ENCODE results near the gene SORL1-AS1.

Gene SORL1-AS1

DNA sequence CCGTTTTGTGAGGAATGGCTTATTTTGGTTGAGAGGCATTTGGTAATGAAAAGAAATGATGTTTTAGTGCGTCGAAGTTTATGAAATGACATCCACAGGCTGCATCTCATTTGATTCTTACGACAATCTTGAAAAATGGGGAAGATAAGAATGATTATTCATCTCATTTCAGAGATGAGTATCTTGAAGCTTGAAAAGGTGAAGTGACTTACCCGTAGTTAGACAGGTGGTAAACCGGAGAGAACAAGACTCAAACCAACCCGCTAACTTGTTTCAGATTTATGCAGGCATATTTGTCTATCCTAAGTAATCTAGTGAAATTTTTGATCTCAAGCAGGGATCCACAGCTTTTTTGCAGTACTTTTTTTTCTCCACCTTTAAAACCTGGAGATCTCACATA is 9.1 kb upstream of the SORL1-AS1 start:
- peaks cover 42% of the 10 kb centered on the region for H3K4me1 Mint-ChIP-seq (ENCODE audit: low read depth)
- H3K27me3 Mint-ChIP-seq, result peaks cover 2% of the 10 kb centered on the region
- H3K9me3 Mint-ChIP-seq (ENCODE audit: low read depth), result no peaks in the 10 kb centered on the region
- no peak overlapping the region for H3K4me3 Mint-ChIP-seq (ENCODE audit: low read depth)
- DNase-seq (ENCODE audit: low spot score, unreplicated experiment), result no peak
- no peaks in the 10 kb centered on the region for H3K36me3 Mint-ChIP-seq (ENCODE audit: insufficient read depth)
- H3K27ac Mint-ChIP-seq, result no peak overlapping the region
- TF ChIP-seq, protein P1, sequence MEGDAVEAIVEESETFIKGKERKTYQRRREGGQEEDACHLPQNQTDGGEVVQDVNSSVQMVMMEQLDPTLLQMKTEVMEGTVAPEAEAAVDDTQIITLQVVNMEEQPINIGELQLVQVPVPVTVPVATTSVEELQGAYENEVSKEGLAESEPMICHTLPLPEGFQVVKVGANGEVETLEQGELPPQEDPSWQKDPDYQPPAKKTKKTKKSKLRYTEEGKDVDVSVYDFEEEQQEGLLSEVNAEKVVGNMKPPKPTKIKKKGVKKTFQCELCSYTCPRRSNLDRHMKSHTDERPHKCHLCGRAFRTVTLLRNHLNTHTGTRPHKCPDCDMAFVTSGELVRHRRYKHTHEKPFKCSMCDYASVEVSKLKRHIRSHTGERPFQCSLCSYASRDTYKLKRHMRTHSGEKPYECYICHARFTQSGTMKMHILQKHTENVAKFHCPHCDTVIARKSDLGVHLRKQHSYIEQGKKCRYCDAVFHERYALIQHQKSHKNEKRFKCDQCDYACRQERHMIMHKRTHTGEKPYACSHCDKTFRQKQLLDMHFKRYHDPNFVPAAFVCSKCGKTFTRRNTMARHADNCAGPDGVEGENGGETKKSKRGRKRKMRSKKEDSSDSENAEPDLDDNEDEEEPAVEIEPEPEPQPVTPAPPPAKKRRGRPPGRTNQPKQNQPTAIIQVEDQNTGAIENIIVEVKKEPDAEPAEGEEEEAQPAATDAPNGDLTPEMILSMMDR (IDR thresholded peaks at IDR 0.05; ENCODE audit: unreplicated experiment), result no peak

GRCh38 chr11:121460941-121461514 is 8.3 kb upstream of the SORL1-AS1 start:
- Mint-ChIP-seq H3K9me3 (ENCODE audit: low read depth) (no peaks in the 10 kb centered on the region), H3K27ac (peak overlapping the region; percentile 84), H3K36me3 (ENCODE audit: insufficient read depth) (no peaks in the 10 kb centered on the region), H3K27me3 (peaks cover 7% of the 10 kb centered on the region), H3K4me1 (ENCODE audit: low read depth) (peaks cover 37% of the 10 kb centered on the region), H3K4me3 (ENCODE audit: low read depth) (no peak overlapping the region)
- TF ChIP-seq, protein P1 (IDR thresholded peaks at IDR 0.05; ENCODE audit: unreplicated experiment), result no peak
- DNase-seq (ENCODE audit: low spot score, unreplicated experiment), result no peak

GRCh38 chr11:121459413-121460017 is 6.7 kb upstream of the SORL1-AS1 start:
- TF ChIP-seq, protein P1 (IDR thresholded peaks at IDR 0.05; ENCODE audit: unreplicated experiment), result no peak
- Mint-ChIP-seq H3K4me3 (ENCODE audit: low read depth) (no peak overlapping the region), H3K9me3 (ENCODE audit: low read depth) (no peaks in the 10 kb centered on the region), H3K4me1 (ENCODE audit: low read depth) (peaks cover 33% of the 10 kb centered on the region), H3K36me3 (ENCODE audit: insufficient read depth) (no peaks in the 10 kb centered on the region), H3K27me3 (peaks cover 14% of the 10 kb centered on the region), H3K27ac (peak overlapping the region; percentile 18)
- DNase-seq (ENCODE audit: low spot score, unreplicated experiment), result no peak

DNA sequence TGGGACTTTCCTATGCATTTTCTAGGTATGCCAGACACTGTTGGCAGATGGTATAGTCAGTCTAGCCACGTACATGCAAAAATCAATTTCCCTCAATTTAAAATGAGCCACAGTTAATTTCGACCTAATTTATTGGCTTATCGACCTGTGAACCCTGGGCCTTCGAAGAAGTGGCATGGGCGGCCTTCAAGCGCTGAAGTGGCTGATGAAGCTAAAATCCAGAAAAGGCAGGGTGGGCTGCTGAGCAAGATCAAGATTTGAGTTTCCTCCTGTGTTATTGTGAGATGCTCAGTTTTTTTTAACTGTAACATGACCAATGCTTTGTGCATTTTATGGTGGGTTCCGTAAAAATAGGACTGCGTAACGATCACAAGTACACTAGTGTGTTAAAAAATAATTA is 5.8 kb upstream of the SORL1-AS1 start:
- H3K27ac Mint-ChIP-seq, result no peak overlapping the region
- H3K27me3 Mint-ChIP-seq, result peaks cover 17% of the 10 kb centered on the region
- no peaks in the 10 kb centered on the region for H3K36me3 Mint-ChIP-seq (ENCODE audit: insufficient read depth)
- TF ChIP-seq, protein P1 (IDR thresholded peaks at IDR 0.05; ENCODE audit: unreplicated experiment), result no peak
- H3K9me3 Mint-ChIP-seq (ENCODE audit: low read depth), result no peaks in the 10 kb centered on the region
- DNase-seq (ENCODE audit: low spot score, unreplicated experiment), result no peak
- H3K4me3 Mint-ChIP-seq (ENCODE audit: low read depth), result no peak overlapping the region
- H3K4me1 Mint-ChIP-seq (ENCODE audit: low read depth), result peaks cover 36% of the 10 kb centered on the region

GRCh38 chr11:121456816-121457431 is 4.2 kb upstream of the SORL1-AS1 start:
- Mint-ChIP-seq H3K9me3 (ENCODE audit: low read depth) (no peaks in the 10 kb centered on the region), H3K27me3 (peaks cover 17% of the 10 kb centered on the region), H3K4me1 (ENCODE audit: low read depth) (peaks cover 37% of the 10 kb centered on the region), H3K4me3 (ENCODE audit: low read depth) (no peak overlapping the region), H3K36me3 (ENCODE audit: insufficient read depth) (no peaks in the 10 kb centered on the region), H3K27ac (no peak overlapping the region)
- DNase-seq (ENCODE audit: low spot score, unreplicated experiment), result no peak
- TF ChIP-seq, protein P1 (IDR thresholded peaks at IDR 0.05; ENCODE audit: unreplicated experiment), result no peak

Data from progenitor cell of endocrine pancreas (in vitro differentiated cells).